K562 (cell line): ENCODE results near the gene ZNF774. TPM values are rescaled to one million over a fixed set of nuclear protein-coding genes. Genes with fewer than 3 reads are reported as not detected.

ENCODE experiments used
- ATAC-seq: fragments of 200-7000 bp; cut with Tn5 transposase; 3 replicates; pipeline ENCODE4 v1.9.1; 2020; ENCODE audit warnings: moderate library complexity
- BruUV-seq: library from RNA; stranded (reverse); fragments of 400-500 nt; replicated peaks from 2 replicates; lab custom pipeline; 2021; lab: Mats Ljungman, UMichigan
- CTCF ChIA-PET: fragments of 300-600 bp; formaldehyde crosslinking; extraction: SDS; loops from one replicate; lab custom pipeline; 2021; ENCODE audit warnings: low intra/inter-chr PET ratio; lab: Yijun Ruan, JAX
- POLR2A ChIA-PET: fragments of 300-600, 350-650 bp; sonication (Branson Sonifier 250); formaldehyde crosslinking; extraction: SDS; loops from one replicate; lab custom pipeline; 2021; ENCODE audit warnings: antibody characterized with exemption, inconsistent platforms; lab: Yijun Ruan, JAX
- DNase-seq, 4 experiments: peaks; one replicate each; pipeline versions ENCODE4 v3.0.0 to v3.0.0-alpha.2; 2011 to 2018; ENCODE audit warnings: low spot score in 3 of 4, mixed read lengths in 3 of 4; ENCODE audit errors: extremely low read depth in 1 of 4
- FAIRE-seq: peaks from 2 replicates; lab custom pipeline; 2011; peaks lifted over from hg19 to GRCh38; lab: Jason Lieb, UNC
- H2AFZ ChIP-seq: 2 replicates; pipeline ENCODE4 v1.6.0; 2011; ENCODE audit warnings: low read depth, low read length, control low read depth, inconsistent platforms
- H3K27ac ChIP-seq: fragments of 200-600 bp; 3 replicates; pipeline ENCODE4 v1.8.0; 2011; ENCODE audit warnings: low read depth, mild to moderate bottlenecking, control low read depth, inconsistent platforms, low read length, moderate library complexity, mixed read lengths; ENCODE audit errors: extremely low read depth
- H3K27me3 ChIP-seq, 2 experiments: fragments of 300-600 bp in 1 of 2; 2 replicates in 1 of 2; 3 replicates in 1 of 2; pipeline versions ENCODE4 v1.6.0 to v1.8.0; 2011; ENCODE audit warnings: inconsistent platforms in 2 of 2, low read length in 2 of 2, mild to moderate bottlenecking in 1 of 2, mixed read lengths in 1 of 2, moderate library complexity in 1 of 2; ENCODE audit not compliant: control insufficient read depth in 2 of 2, insufficient read depth in 2 of 2
- H3K36me3 ChIP-seq: fragments of 300-600 bp; 3 replicates; pipeline ENCODE4 v1.8.0; 2011; ENCODE audit warnings: mild to moderate bottlenecking, low read length, inconsistent platforms; ENCODE audit not compliant: control insufficient read depth, insufficient read depth
- H3K4me1 ChIP-seq, 2 experiments: fragments of 200-600 bp in 1 of 2; replicated peaks in 1 of 2; 2 replicates in 1 of 2; 3 replicates in 1 of 2; pipeline versions ENCODE4 v1.5.1 to v1.8.0; 2011; ENCODE audit warnings: inconsistent platforms in 2 of 2, low read length in 2 of 2, mild to moderate bottlenecking in 1 of 2, mixed read lengths in 1 of 2, moderate library complexity in 1 of 2; ENCODE audit not compliant: control insufficient read depth in 2 of 2, insufficient read depth in 2 of 2
- H3K4me2 ChIP-seq: 2 replicates; pipeline ENCODE4 v1.6.1; 2011; ENCODE audit warnings: low read length, control low read depth, inconsistent platforms, mixed read lengths; ENCODE audit not compliant: insufficient read depth
- H3K4me3 ChIP-seq: fragments of 200-600 bp; sonication (generic), shearing (Covaris generic); 2 replicates; pipeline ENCODE4 v1.5.1; 2016; ENCODE audit warnings: control low read depth, inconsistent platforms
- H3K79me2 ChIP-seq: fragments of 200-600 bp; 3 replicates; pipeline ENCODE4 v1.8.0; 2011; ENCODE audit warnings: low read length, inconsistent platforms; ENCODE audit not compliant: control insufficient read depth, insufficient read depth
- H3K9ac ChIP-seq, 2 experiments: 2 replicates each; pipeline versions ENCODE4 v1.6.0 to v1.6.1; 2011; ENCODE audit warnings: low read depth in 2 of 2, low read length in 2 of 2, control low read depth in 1 of 2, inconsistent platforms in 1 of 2, mild to moderate bottlenecking in 1 of 2, mixed read lengths in 1 of 2; ENCODE audit not compliant: insufficient read depth in 1 of 2
- H3K9me1 ChIP-seq: one replicate; pipeline ENCODE4 v1.6.0; 2011; ENCODE audit warnings: inconsistent platforms, mild to moderate bottlenecking, low read length, moderate library complexity; ENCODE audit not compliant: control insufficient read depth, insufficient read depth
- H3K9me3 ChIP-seq: replicated peaks from 2 replicates; pipeline ENCODE4 v1.5.1; 2011; ENCODE audit warnings: low read depth, low read length, inconsistent platforms; ENCODE audit not compliant: control insufficient read depth, insufficient read depth
- H4K20me1 ChIP-seq: replicated peaks from 2 replicates; pipeline ENCODE4 v1.6.1; 2011; ENCODE audit warnings: low read length, inconsistent platforms, mixed read lengths; ENCODE audit not compliant: control insufficient read depth, insufficient read depth
- ARID3B ChIP-seq: fragments of 250-450 bp; sonication (Bioruptor Pico); IDR thresholded peaks from 2 replicates; pipeline ENCODE4 v1.4.0; 2020; ENCODE audit warnings: borderline replicate concordance
- CHD2 ChIP-seq: IDR thresholded peaks from 2 replicates; pipeline ENCODE4 v1.6.1; 2011; ENCODE audit warnings: low read depth, low read length
- FOXJ3 ChIP-seq: sonication (generic); formaldehyde crosslinking; IDR thresholded peaks from 2 replicates; pipeline ENCODE4 v1.4.0; 2020; ENCODE audit warnings: mild to moderate bottlenecking, missing genetic modification reagents
- JUNB ChIP-seq: fragments of 450-650 bp; formaldehyde crosslinking; conservative IDR thresholded peaks from 2 replicates; pipeline ENCODE4 v1.4.0; 2020; ENCODE audit warnings: mild to moderate bottlenecking
- NR2F6 ChIP-seq: fragments of 450-650 bp; formaldehyde crosslinking; IDR thresholded peaks from 2 replicates; pipeline ENCODE4 v1.4.0; 2020; ENCODE audit warnings: mild to moderate bottlenecking
- PKNOX1 ChIP-seq: fragments of 450-650 bp; IDR thresholded peaks from 2 replicates; pipeline ENCODE4 v1.6.1; 2016
- RB1 ChIP-seq: fragments of 450-650 bp; IDR thresholded peaks from 2 replicates; pipeline ENCODE4 v1.6.1; 2017; ENCODE audit warnings: low read depth, mild to moderate bottlenecking
- SFPQ ChIP-seq: fragments of 200-400 bp; formaldehyde crosslinking; IDR thresholded peaks from 2 replicates; pipeline ENCODE4 v1.6.1; 2017; ENCODE audit warnings: mild to moderate bottlenecking, low read depth, low read length, moderate library complexity
- TCF7 ChIP-seq: sonication (generic); IDR thresholded peaks from 2 replicates; pipeline ENCODE4 v1.6.1; 2016; ENCODE audit warnings: antibody characterized with exemption, borderline replicate concordance
- ZNF224 ChIP-seq: sonication (generic); formaldehyde crosslinking; IDR thresholded peaks from 2 replicates; pipeline ENCODE4 v1.8.0; 2022; ENCODE audit warnings: mild to moderate bottlenecking, missing genetic modification reagents
- ZNF644 ChIP-seq: fragments of 200-800 bp; sonication (Bioruptor generic); IDR thresholded peaks from 2 replicates; pipeline ENCODE4 v1.6.1; 2016; ENCODE audit warnings: low read depth, missing genetic modification characterization, missing compliant biosample characterization
- ZNF780A ChIP-seq: fragments of 250-450 bp; sonication (Bioruptor Pico); IDR thresholded peaks from 2 replicates; pipeline ENCODE4 v1.5.0; 2021; ENCODE audit warnings: mild to moderate bottlenecking
- ZNF79 ChIP-seq: fragments of 250-450 bp; sonication (Bioruptor Pico); IDR thresholded peaks from 2 replicates; pipeline ENCODE4 v1.4.0; 2020; ENCODE audit warnings: low read depth, mild to moderate bottlenecking, moderate library complexity
- WGBS: fragments of 100-300 bp; shearing (Covaris generic); methylation state at CpG from one replicate; pipeline ENCODE4 v1.1.6; 2016; ENCODE audit warnings: low coverage, mixed read lengths; ENCODE audit not compliant: insufficient coverage; ENCODE audit errors: missing lambda C conversion rate; 5-methylcytosine and 5-hydroxymethylcytosine counted together
- in situ Hi-C: fragments of 300-500 bp; cut with MboI; formaldehyde crosslinking; loops from 4 replicates; pipeline ENCODE4 v1.15.0; 2018; ENCODE audit warnings: inconsistent platforms, mixed read lengths
- intact Hi-C: fragments of 100-400 bp; cut with micrococcal nuclease; formaldehyde crosslinking; loops from 2 replicates; pipeline ENCODE4 v1.14.2; 2022
- polyA plus RNA-seq, 8 experiments: library from polyadenylated mRNA; depleted of rRNA in 4 of 8; stranded (reverse) in 5 of 8; unstranded in 3 of 8; fragments of >200 nt; fragmentation: Nextera tagmentation in 2 of 8; fragmentation: Illumina TruSeq in 1 of 8; extraction: Ambion mirVana in 2 of 8; extraction: Trizol in 1 of 8; gene quantifications; 2 replicates each; pipeline versions ENCODE4 v1.2.1 to v1.2.3, GENCODE V29; 2011 to 2014; ENCODE audit warnings: inconsistent platforms in 1 of 8, missing spikeins in 1 of 8
- total RNA-seq, 7 experiments: library from RNA; depleted of rRNA in 6 of 7; stranded (reverse); fragments of >200 nt in 6 of 7; fragmentation: Illumina TruSeq in 2 of 7; extraction: Trizol in 2 of 7; gene quantifications; 2 replicates each; pipeline versions ENCODE4 v1.2.1 to v1.2.3, GENCODE V29; 2011 to 2021; ENCODE audit warnings: low replicate concordance in 1 of 7
- TF ChIP-seq, protein P1 (sequence below): fragments of 250-450 bp; sonication (Bioruptor Pico); IDR thresholded peaks from 2 replicates; pipeline ENCODE4 v1.5.0; 2020; ENCODE audit warnings: mild to moderate bottlenecking
- TF ChIP-seq, protein P2 (sequence below): fragments of 250-450 bp; sonication (Bioruptor Pico); IDR thresholded peaks from 2 replicates; pipeline ENCODE4 v1.5.0; 2022; ENCODE audit warnings: mild to moderate bottlenecking

The ZNF774 gene
- total and polyA plus RNA-seq, 9 of the 15 experiments (the other 6 are each of a cell fraction or from before 2014, with no cell fraction given), result 0.32 to 2.0 (median 1.2) TPM

DNA sequence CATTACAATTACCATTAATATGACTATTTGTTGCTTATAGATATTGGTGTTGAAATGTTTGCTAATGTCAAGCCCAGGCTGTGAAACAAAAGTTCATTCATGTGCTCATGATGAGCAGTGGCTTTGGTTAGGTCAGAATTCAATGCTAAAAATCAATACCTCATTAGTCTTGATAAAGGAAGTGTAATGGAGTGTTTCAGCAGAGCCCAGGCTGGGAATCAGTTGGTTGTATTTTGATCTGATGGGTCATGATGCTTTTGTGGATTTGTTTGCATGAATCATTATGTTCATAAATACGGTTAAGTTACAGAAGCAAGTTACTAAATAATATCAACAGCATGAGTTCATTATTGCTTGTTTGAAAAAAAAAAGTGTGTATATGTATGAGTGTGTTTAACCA is 13.6 kb upstream of the ZNF774 start:
- Histone ChIP-seq H3K9me1 (no peaks in the 10 kb centered on the region), H3K79me2 (no peaks in the 10 kb centered on the region), H3K27ac (no peak overlapping the region), H3K4me2 (no peak overlapping the region), H4K20me1 (no peaks in the 10 kb centered on the region), H3K4me1 (no peaks in the 10 kb centered on the region; a peak in 1 of 5 replicates), H3K9ac (no peak overlapping the region), H3K9me3 (no peaks in the 10 kb centered on the region), H3K27me3 (peaks cover 0 to 1% of the 10 kb centered on the region in 2 experiments; a peak in 1 of 5 replicates), H3K36me3 (no peaks in the 10 kb centered on the region), H2AFZ (no peak overlapping the region), H3K4me3 (no peak overlapping the region)
- WGBS, result 11% methylated on average over 1 of the region's 1 CpG
- ChIA-PET POLR2A (no interaction called here), CTCF (no interaction called here)
- ATAC-seq (no peak), FAIRE-seq (no peak), DNase-seq (no peak)
- TF ChIP-seq ZNF644 (tag) (no peak), SFPQ (no peak), CHD2 (no peak), ZNF79 (CRISPR knock-in tag) (no peak), ARID3B (CRISPR knock-in tag) (no peak), JUNB (no peak), FOXJ3 (CRISPR knock-in tag) (no peak), PKNOX1 (no peak), ZNF224 (CRISPR knock-in tag) (no peak), NR2F6 (CRISPR knock-in tag) (no peak), ZNF780A (CRISPR knock-in tag) (no peak), RB1 (no peak), TCF7 (no peak)
- TF ChIP-seq, protein P1, sequence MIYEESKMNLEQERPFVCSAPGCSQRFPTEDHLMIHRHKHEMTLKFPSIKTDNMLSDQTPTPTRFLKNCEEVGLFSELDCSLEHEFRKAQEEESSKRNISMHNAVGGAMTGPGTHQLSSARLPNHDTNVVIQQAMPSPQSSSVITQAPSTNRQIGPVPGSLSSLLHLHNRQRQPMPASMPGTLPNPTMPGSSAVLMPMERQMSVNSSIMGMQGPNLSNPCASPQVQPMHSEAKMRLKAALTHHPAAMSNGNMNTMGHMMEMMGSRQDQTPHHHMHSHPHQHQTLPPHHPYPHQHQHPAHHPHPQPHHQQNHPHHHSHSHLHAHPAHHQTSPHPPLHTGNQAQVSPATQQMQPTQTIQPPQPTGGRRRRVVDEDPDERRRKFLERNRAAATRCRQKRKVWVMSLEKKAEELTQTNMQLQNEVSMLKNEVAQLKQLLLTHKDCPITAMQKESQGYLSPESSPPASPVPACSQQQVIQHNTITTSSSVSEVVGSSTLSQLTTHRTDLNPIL (CRISPR knock-in tag), result no peak
- TF ChIP-seq, protein P2, sequence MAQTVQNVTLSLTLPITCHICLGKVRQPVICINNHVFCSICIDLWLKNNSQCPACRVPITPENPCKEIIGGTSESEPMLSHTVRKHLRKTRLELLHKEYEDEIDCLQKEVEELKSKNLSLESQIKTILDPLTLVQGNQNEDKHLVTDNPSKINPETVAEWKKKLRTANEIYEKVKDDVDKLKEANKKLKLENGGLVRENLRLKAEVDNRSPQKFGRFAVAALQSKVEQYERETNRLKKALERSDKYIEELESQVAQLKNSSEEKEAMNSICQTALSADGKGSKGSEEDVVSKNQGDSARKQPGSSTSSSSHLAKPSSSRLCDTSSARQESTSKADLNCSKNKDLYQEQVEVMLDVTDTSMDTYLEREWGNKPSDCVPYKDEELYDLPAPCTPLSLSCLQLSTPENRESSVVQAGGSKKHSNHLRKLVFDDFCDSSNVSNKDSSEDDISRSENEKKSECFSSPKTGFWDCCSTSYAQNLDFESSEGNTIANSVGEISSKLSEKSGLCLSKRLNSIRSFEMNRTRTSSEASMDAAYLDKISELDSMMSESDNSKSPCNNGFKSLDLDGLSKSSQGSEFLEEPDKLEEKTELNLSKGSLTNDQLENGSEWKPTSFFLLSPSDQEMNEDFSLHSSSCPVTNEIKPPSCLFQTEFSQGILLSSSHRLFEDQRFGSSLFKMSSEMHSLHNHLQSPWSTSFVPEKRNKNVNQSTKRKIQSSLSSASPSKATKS (CRISPR knock-in tag), result no peak
- in situ Hi-C loops (no loop called here), intact Hi-C loops (no loop called here)
- BruUV-seq, result no TSS peak
